Measurements from ENCODE around the gene COL10A1.

GRCh38 chr6:116078522-116078921 is 47.4 kb downstream of the COL10A1 start:
- no peak for TF ChIP-seq POLR2A (IDR thresholded peaks at IDR 0.05)
- TF ChIP-seq, protein P1, sequence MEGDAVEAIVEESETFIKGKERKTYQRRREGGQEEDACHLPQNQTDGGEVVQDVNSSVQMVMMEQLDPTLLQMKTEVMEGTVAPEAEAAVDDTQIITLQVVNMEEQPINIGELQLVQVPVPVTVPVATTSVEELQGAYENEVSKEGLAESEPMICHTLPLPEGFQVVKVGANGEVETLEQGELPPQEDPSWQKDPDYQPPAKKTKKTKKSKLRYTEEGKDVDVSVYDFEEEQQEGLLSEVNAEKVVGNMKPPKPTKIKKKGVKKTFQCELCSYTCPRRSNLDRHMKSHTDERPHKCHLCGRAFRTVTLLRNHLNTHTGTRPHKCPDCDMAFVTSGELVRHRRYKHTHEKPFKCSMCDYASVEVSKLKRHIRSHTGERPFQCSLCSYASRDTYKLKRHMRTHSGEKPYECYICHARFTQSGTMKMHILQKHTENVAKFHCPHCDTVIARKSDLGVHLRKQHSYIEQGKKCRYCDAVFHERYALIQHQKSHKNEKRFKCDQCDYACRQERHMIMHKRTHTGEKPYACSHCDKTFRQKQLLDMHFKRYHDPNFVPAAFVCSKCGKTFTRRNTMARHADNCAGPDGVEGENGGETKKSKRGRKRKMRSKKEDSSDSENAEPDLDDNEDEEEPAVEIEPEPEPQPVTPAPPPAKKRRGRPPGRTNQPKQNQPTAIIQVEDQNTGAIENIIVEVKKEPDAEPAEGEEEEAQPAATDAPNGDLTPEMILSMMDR (IDR thresholded peaks at IDR 0.05), result no peak

Data from esophagus squamous epithelium (tissue), 4 donors.